HG03064 (cell line): ENCODE measurements around the gene ARHGEF7.
"Not testable (repeated sequence)": the region's sequence is repeated elsewhere in the genome, so short reads cannot be mapped to it uniquely, and the experiment has no call there.

Experiments
- ATAC-seq: cut with Tn5 transposase; IDR thresholded peaks from one replicate; pipeline ENCODE4 v1.9.1; 2021; ENCODE audit warnings: low read depth; ENCODE audit not compliant: unreplicated experiment

Gene ARHGEF7, protein sequence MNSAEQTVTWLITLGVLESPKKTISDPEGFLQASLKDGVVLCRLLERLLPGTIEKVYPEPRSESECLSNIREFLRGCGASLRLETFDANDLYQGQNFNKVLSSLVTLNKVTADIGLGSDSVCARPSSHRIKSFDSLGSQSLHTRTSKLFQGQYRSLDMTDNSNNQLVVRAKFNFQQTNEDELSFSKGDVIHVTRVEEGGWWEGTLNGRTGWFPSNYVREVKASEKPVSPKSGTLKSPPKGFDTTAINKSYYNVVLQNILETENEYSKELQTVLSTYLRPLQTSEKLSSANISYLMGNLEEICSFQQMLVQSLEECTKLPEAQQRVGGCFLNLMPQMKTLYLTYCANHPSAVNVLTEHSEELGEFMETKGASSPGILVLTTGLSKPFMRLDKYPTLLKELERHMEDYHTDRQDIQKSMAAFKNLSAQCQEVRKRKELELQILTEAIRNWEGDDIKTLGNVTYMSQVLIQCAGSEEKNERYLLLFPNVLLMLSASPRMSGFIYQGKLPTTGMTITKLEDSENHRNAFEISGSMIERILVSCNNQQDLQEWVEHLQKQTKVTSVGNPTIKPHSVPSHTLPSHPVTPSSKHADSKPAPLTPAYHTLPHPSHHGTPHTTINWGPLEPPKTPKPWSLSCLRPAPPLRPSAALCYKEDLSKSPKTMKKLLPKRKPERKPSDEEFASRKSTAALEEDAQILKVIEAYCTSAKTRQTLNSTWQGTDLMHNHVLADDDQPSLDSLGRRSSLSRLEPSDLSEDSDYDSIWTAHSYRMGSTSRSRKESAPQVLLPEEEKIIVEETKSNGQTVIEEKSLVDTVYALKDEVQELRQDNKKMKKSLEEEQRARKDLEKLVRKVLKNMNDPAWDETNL

DNA sequence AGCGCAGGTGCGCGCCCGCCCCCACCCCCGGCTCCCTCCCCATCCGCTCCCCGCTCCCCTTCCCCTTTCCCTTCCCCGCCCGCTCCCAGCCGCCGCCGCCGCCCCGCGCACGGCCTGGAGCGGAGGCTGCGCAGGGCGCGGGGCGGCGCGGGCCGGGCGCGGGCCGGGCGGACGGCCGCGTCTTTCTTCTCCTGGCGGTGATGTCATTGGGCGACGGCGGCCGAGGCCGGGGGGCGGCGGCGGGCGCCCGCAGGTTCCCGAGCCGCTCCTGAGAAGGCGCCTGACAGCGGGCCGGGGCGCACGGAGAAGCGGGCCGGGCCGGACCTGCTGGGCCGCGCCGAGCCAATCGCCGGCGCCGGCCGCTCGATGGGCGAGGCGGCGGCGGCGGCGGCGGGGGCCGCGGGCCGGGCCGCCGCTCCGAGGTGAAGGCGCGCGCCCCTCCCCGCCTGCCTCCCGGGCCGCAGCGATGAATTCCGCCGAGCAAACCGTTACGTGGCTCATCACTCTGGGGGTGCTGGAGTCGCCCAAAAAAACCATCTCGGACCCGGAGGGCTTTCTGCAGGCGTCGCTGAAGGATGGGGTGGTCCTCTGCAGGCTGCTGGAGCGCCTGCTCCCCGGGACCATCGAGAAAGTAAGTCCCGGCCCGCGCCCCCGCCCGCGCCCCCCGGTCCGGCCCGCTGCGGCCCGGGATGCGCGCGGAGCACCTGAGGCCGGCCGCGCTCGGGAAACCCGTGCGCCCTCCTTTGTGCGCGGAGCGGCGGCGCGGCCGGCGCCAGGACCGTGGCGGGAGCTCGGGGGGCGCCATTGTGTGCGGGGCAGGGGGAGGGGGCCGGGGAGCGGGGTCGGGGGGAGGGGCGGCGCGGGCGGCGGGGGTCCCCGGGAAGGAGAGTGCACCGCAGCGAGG lies at the start of gene ARHGEF7:
Gene ARHGEF7, plus strand, starts transcription at position 250 of the 904 bp plus-strand sequence. Its CDS starts 217 bp downstream, at position 467.
- no peak for ATAC-seq

DNA sequence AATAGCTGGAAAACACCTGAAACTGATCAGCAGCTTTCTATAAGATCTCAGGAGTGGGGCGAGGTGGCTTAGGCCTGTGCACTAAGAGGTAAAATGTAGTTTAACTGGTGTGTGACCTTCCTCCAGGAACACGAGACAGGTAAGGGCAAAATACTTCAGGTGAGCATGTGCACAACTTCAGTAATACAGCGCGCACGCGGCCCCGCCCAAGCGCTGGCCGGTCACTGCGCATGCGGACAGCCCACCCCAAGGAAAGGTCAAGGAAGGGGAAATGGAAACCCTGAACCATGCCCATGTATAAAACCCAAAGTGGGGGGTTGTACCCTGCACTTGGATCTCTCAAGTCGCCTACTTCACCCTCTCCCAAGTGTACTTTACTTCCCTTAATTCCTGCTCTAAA lies 49.4 kb upstream of the ARHGEF7 start:
- ATAC-seq = no peak

DNA sequence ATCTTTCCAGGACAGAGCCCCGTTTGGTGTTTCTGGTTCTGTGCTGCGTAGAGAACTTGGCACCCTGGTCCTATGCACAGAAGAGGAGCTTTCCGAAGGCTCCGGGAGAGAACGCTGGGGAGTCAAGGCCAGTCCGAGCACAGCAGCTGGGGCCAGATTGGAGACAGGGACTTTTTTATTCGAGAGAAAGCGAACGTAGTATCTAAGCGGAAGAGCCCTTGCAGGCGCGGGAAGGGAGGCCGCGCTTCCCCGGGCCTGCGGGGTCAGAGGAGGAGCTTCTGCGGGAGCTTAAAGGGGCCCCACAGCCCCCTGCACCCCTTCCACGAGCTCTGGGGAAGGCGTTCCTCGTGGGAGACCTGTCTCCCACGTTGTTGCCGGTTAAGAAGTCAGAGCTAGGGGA lies 48.6 kb upstream of the ARHGEF7 start:
- ATAC-seq = no peak

DNA sequence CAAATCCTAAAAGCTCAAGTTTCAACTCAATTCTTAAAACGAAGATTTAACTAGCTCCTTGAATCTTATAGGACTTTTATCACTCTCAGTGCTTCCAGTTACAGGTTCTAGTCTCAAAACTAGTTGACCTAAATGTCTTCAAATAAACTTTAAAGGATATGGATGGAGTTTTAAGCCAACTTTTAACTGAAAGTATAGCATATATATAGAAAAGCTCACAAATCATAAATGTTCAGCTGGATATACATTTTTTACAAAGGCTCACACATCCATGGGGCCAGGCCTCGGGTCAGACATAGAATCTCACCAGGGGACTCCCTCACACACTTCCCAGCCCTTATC lies 47.1 kb upstream of the ARHGEF7 start:
- ATAC-seq = no peak

DNA sequence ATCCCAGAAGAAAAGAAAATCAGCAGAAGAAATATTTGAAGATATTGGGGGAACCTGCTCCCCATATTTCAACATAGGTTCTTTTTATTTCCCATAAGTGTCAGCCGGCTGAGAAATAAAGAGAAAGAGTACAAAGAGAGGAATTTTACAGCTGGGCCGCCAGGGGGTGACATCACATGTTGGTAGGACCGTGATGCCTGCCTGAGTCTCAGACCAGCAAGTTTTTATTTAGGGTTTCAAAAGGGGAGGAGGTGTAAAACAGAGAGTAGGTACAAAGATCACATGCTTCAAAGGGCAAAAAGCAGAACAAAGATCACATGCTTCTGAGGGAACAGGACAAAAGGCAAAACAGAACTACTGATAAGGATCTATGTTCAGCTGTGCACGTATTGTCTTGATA lies 44.0 kb upstream of the ARHGEF7 start:
- ATAC-seq = not testable (repeated sequence)

DNA sequence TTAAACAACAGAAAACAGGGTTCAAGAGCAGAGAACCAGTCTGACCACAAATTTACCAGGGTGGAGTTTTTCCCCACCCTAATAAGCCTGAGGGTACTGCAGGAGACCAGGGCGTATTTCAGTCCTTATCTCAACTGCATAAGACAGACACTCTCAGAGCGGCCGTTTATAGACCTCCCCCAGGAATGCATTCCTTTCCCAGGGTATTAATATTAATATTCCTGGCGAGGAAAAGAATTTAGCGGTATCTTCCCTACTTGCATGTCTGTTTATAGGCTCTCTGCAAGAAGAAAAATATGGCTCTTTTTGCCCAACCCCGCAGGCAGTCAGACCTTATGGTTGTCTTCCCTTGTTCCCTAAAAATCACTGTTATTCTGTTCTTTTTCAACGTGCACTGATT lies 43.6 kb upstream of the ARHGEF7 start:
- not testable (repeated sequence) for ATAC-seq

DNA sequence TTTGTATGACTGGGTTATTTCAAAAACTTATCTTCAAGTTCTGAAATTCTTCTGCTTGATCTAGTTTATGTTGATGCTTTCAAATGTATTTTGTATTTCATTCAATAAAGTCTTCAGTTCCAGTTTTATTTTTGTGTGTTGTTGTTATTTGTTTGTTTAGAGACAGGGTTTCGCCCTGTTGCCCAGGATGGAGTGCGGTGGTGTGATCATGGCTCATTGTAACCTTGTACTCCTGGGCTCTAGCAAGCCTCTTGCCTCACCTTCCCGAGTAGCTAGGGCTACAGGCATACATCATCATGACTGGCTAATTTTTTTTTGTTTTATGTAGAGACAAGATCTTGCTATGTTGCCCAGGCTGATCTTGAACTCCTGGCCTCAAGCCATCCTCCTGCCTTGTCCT lies 40.3 kb upstream of the ARHGEF7 start:
- no peak for ATAC-seq

DNA sequence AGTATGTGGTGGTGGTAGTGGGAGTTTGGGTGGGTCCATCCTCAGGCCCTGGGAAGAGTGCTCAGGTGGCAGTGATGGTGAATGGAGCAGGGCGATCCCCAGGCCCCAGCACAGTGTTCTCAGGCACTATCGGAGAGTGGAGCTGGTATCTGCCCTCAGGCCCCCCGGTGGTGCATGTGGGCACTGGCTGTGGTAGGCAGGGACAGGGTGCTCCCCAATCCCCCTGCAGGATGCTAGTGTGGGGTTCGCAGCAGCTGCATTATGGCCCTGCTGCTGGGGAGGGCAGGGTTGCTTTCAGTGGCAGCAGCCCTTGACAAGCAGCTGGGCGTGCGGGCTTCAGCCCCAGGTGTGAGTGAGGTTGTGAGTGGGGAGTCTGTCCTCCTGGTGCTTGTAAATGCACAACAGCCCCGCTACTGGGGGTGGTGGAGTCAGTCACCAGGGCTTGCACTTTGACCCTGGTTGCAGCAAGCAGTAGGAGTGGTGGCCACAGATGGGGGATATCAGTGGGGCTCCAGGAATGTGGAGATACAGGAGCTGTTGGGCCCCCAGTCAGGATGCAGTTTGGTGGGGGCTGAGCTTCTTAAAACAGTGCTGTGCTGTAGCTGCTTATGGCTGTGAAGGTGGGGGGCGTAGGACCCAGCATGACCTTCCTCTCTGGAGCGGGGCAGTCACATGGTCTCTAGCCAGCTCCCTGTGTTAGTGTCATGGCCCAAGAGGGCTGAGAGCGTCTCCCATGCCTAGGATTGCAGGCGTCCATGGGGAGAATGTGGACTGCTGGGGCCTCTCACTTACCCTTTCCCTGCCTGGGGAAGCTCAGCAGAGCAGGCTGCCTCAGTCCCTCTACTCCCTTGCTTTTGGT lies 38.7 kb upstream of the ARHGEF7 start:
- ATAC-seq = no peak

DNA sequence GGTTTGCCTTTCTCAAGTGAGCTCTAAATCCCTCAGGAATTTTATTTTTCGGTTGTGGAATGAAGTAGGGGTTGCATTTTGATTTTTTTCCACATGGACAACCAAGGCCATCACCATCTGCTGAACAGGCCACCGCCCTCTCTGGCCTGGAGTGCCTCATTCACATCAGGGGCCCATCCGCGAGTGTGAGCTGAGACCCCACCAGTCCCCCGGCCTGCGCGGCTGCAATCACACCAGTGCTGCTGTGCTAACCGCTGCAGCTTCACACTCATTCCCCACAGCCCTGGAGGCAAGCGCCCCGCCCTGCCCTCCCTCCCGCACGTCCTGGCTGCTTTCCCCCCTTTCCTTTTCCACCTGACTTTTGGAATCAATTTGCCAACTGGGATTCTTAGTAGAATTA lies 35.7 kb upstream of the ARHGEF7 start:
- no peak for ATAC-seq

DNA sequence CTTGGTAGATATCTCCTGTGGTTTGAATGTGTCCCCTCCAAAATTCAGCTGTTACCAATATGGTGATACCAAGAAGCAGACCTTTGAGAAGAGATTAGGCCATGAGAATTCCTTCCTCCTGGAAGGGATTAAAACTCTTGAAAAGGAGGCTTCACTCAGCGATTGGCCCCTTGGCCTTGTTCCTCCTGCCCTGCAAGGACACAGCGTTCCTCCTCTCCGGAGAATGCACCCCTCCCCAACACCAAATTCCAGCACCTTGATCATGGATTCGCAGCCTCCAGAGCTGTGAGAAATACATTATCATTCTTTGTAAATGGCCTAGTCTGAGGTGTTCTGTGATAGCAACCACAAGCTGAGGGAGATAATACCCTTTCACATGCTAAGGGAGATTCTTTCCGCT lies 34.5 kb upstream of the ARHGEF7 start:
- no peak for ATAC-seq

DNA sequence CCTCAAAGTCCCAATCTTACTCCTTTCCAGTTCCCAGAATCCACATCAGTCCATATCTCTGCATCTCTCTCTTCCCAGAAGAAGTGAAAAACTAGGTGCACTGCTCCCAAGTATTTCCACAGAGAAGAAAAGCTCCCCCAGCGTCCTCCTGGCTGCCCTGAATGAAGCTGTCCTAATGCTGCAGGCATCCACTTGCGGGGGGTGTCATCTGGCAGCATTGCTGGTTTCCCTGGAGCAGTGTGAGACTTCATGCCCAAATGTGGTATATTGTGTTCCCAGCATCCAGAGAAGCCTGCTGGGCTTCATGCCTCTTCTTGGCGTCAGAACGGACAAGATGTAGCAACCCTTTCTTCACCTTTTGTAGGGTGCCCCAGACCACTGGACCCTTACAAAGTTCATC lies 32.9 kb upstream of the ARHGEF7 start:
- no peak for ATAC-seq

DNA sequence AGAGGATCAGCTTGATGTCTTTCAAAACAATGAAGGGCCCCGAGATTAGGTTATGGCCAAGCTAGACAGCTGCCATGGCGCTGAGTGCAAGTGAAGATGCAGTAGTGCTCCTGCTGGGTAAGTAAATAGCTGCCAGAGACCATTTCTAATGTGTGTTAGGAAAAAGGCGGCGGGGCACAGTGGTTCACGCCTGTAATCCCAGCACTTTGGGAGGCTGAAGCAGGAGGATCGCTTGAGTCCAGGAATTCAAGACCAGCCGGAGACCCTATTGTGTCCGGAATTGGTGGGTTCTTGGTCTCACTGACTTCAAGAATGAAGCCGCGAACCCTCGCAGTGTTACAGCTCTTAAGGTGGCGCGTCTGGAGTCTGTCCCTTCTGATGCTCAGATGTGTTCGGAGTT lies 32.3 kb upstream of the ARHGEF7 start:
- ATAC-seq = not testable (repeated sequence)

DNA sequence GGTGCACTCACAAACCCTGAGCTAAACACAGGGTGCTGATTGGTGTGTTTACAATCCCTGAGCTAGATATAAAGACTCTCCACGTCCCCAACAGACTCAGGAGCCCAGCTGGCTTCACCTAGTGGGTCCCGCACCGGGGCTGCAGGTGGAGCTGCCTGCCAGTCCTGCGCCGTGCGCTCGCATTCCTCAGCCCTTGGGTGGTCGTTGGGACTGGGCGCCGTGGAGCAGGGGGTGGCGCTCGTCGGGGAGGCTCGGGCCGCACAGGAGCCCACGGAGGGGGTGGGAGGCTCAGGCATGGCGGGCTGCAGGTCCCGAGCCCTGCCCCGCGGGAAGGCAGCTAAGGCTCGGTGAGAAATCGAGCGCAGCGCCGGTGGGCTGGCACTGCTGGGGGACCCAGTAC lies 31.4 kb upstream of the ARHGEF7 start:
- ATAC-seq = not testable (repeated sequence)

DNA sequence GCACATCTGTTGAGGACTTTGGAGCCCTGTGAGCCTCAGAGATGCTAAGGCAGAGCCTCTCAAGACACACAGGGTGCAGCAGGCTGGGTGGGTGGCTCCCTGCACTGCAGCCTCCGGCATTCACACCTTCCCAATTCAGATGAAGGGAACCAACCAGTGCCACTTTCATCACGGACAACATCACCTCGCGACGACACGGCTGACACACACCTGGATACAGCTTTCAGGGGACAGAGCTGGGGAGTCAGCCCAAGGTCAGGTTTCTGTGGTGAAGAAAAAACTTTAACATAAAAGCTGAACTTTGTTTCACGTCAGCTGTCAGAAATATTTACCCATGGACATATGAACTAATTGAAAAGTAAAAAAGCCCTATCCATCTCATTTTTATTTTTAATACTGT lies 24.9 kb upstream of the ARHGEF7 start:
- ATAC-seq = no peak

DNA sequence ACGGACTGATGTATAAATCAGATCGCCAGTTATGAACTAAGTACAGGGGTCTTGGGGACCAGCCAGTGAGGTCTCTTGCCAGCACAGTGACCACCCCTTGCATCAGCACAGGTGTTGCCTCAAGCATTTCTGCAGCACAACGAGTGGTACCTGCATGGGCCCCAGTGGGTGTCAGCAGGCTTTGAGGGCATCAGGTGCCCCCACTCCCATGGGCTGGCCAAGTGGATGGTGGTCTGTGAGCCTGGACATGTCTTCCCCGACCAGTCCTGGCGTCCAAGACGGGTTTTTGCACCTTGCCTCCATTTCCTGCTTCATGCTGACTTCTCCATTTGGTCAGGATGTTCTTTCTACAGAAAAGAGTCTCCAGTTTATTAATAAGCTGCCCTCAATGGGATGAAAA lies 22.4 kb upstream of the ARHGEF7 start:
- no peak for ATAC-seq

DNA sequence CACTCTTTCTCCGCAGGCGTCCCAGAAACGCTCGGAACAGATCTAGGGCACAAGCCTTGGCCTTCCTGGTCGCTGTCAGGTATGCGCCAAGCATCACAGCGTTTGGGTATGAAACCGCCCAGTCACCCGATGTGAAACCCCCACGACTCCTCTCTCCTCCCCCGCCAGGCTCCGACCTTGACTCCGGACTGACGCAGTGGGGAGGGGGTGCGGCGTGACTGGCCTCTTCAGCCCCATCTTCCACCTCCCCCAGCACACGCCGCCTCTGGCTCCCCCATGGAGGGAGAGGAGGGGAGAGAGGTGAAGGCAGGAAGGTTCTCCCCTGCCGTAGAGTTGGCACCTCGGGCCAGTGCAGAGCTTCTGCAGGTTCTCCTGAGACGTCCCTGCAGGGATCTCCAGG lies 22.0 kb upstream of the ARHGEF7 start:
- ATAC-seq = no peak

DNA sequence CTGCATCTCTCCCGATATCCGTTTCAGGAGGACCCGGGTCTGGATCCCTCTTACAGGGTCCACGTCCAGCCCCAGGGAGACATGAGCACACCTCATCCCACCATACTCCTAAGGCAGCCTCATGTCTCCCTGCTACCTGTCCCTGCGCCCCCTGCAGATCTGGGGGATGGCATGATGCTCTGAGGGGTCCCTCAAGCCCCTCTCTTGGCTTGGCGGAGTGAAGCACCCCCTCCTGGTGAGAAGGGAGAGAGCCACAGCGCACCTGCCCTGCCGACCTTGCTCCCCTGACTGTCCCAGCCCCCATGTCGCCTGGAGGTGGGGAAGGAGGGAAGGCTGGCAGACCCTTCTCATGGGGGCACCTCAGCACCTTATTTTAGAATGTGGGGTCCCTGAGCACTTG lies 21.5 kb upstream of the ARHGEF7 start:
- ATAC-seq = no peak

DNA sequence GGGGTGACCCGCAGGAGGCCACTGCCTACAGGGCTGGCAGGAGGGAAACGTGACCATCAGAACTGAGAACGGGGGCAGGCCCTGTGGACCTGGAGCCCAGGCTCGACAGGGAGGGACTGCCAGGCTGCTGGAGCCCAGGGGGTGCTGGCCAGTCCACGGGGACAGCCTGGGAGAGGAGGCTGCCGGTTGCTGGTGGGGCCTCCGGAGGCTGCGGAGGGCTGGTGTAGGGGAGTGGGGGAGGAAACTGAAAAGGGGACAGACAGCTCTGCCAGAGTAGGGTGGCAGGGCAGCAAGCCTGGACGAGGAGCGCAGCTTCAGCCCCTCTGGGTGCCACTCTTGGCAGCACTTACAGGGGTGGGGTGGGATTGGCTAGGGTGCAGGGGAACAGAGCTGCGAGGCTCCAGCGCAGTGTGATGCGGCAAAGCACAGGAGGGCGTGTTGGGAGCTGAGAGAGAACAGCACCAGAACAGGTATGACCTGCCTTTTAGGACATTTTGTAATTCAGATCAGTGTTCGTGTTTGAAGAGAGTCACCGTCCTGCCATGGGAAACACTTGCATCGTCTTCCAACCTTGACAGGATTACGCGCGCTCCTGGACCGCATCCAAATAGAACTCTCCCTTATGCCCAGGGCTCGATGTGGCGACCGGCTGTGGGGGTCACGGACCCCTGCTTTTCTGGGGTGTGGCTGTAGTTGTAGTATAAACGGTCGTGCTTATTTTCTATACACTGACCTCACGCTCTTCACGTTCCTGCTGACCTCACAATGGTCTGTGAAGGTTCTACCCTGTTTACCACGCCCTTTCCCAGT lies 19.9 kb upstream of the ARHGEF7 start:
- no peak for ATAC-seq

DNA sequence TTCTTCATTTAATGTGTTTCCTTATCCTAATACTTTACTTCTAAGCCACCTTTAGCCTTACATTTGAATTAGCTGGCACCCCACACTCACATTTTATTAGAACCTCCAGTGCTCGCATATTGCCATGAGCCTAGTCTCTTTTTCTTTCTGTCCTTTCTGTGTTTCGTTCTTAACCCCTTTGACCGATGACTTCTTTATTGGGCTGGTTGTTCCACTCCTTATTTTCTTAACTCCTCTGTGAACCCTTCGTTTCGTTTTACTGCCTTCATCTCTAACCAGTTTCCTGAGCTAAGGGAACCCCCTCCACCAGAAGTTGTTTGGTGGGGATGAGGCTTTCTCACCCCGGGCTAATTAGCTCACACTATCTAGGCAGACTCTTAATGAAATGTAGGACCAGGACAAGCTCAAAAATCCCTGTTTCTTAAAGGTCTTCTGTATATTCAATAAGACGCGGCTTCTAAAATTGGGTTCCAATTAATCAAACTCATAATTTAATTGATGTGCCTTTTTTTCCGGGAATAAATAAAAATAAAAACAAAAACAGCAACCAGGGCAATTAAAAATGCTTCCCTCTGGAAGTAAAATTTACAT lies 19.1 kb upstream of the ARHGEF7 start:
- ATAC-seq = no peak
